Activated T-helper 17 cell treated with anti-CD3 and anti-CD28 coated beads, Interleukin-2, amount 50 U/mL, for 72 hours (primary cell): ENCODE results near the gene C1orf21. TPM values are rescaled to one million over a fixed set of nuclear protein-coding genes. Genes with fewer than 3 reads are reported as not detected.

Experiments
- ATAC-seq: fragments of 150-1000 bp; cut with Tn5 transposase; replicated peaks from 2 replicates; pipeline ENCODE4 v1.10.0; 2021; ENCODE audit warnings: mild to moderate bottlenecking, moderate library complexity
- H3K27ac Mint-ChIP-seq: one replicate; pipeline ENCODE4 v1.8.0; 2022; ENCODE audit warnings: mixed read lengths
- H3K27me3 Mint-ChIP-seq: one replicate; pipeline ENCODE4 v1.8.0; 2022; ENCODE audit warnings: mixed read lengths
- H3K36me3 Mint-ChIP-seq: one replicate; pipeline ENCODE4 v1.8.0; 2022; ENCODE audit warnings: low read depth, mild to moderate bottlenecking, mixed read lengths
- H3K4me1 Mint-ChIP-seq: one replicate; pipeline ENCODE4 v1.8.0; 2022; ENCODE audit warnings: mixed read lengths
- H3K4me3 Mint-ChIP-seq: one replicate; pipeline ENCODE4 v1.8.0; 2022; ENCODE audit warnings: mild to moderate bottlenecking, mixed read lengths
- H3K9me3 Mint-ChIP-seq: one replicate; pipeline ENCODE4 v1.8.0; 2022; ENCODE audit warnings: mixed read lengths
- total RNA-seq, 2 donors: library from RNA; stranded (reverse); gene quantifications; one replicate each; pipeline ENCODE4 v1.2.3, GENCODE V29; 2022

C1orf21 gene
- total RNA-seq, 2 donors from 2014 or later, result 0.95 to 2.8 TPM

GRCh38 chr1:184464757-184465156 is 77.9 kb downstream of the C1orf21 start:
- H3K27me3 Mint-ChIP-seq, result peaks cover 28% of the 10 kb centered on the region
- H3K27ac Mint-ChIP-seq, result no peak overlapping the region
- H3K9me3 Mint-ChIP-seq, result no peaks in the 10 kb centered on the region
- no peak overlapping the region for H3K4me3 Mint-ChIP-seq
- H3K36me3 Mint-ChIP-seq, result no peaks in the 10 kb centered on the region
- H3K4me1 Mint-ChIP-seq, result no peaks in the 10 kb centered on the region
- no peak for ATAC-seq

- Mint-ChIP-seq H3K27ac (no peak overlapping the region), H3K9me3 (no peaks in the 10 kb centered on the region), H3K36me3 (no peaks in the 10 kb centered on the region), H3K4me1 (no peaks in the 10 kb centered on the region), H3K27me3 (peaks cover 30% of the 10 kb centered on the region), H3K4me3 (no peak overlapping the region)
- ATAC-seq, result no peak
These were observed 78.8 kb downstream of the C1orf21 start for GRCh38 chr1:184465489-184466146.

GRCh38 chr1:184467295-184467694 is 80.5 kb downstream of the C1orf21 start:
- Mint-ChIP-seq H3K36me3 (no peaks in the 10 kb centered on the region), H3K9me3 (no peaks in the 10 kb centered on the region), H3K4me1 (no peaks in the 10 kb centered on the region), H3K27me3 (peaks cover 19% of the 10 kb centered on the region), H3K4me3 (no peak overlapping the region), H3K27ac (no peak overlapping the region)
- ATAC-seq, result no peak

GRCh38 chr1:184469396-184469795 is 82.6 kb downstream of the C1orf21 start:
- no peak for ATAC-seq
- Mint-ChIP-seq H3K36me3 (no peaks in the 10 kb centered on the region), H3K27me3 (peaks cover 24% of the 10 kb centered on the region), H3K4me1 (no peaks in the 10 kb centered on the region), H3K9me3 (no peaks in the 10 kb centered on the region), H3K27ac (no peak overlapping the region), H3K4me3 (no peak overlapping the region)

- H3K4me1 Mint-ChIP-seq, result no peaks in the 10 kb centered on the region
- no peaks in the 10 kb centered on the region for H3K36me3 Mint-ChIP-seq
- no peak overlapping the region for H3K4me3 Mint-ChIP-seq
- ATAC-seq, result no peak
- no peaks in the 10 kb centered on the region for H3K9me3 Mint-ChIP-seq
- H3K27ac Mint-ChIP-seq, result no peak overlapping the region
- H3K27me3 Mint-ChIP-seq, result peaks cover 30% of the 10 kb centered on the region
These were observed 84.9 kb downstream of the C1orf21 start for GRCh38 chr1:184471686-184472085.

GRCh38 chr1:184472136-184472535 is 85.3 kb downstream of the C1orf21 start:
- Mint-ChIP-seq H3K4me3 (no peak overlapping the region), H3K27me3 (peaks cover 30% of the 10 kb centered on the region), H3K4me1 (no peaks in the 10 kb centered on the region), H3K27ac (no peak overlapping the region), H3K36me3 (no peaks in the 10 kb centered on the region), H3K9me3 (no peaks in the 10 kb centered on the region)
- no peak for ATAC-seq

GRCh38 chr1:184473176-184473966 is 86.5 kb downstream of the C1orf21 start:
- Mint-ChIP-seq H3K27me3 (peaks cover 25% of the 10 kb centered on the region), H3K9me3 (no peaks in the 10 kb centered on the region), H3K36me3 (no peaks in the 10 kb centered on the region), H3K4me3 (no peak overlapping the region), H3K27ac (no peak overlapping the region), H3K4me1 (no peaks in the 10 kb centered on the region)
- no peak for ATAC-seq

- no peaks in the 10 kb centered on the region for H3K4me1 Mint-ChIP-seq
- no peak overlapping the region for H3K27ac Mint-ChIP-seq
- no peak overlapping the region for H3K4me3 Mint-ChIP-seq
- no peaks in the 10 kb centered on the region for H3K36me3 Mint-ChIP-seq
- ATAC-seq, result no peak
- no peaks in the 10 kb centered on the region for H3K9me3 Mint-ChIP-seq
- peaks cover 27% of the 10 kb centered on the region for H3K27me3 Mint-ChIP-seq
These were observed 89.4 kb downstream of the C1orf21 start for GRCh38 chr1:184476187-184476586.

- Mint-ChIP-seq H3K27me3 (peaks cover 23% of the 10 kb centered on the region), H3K36me3 (no peaks in the 10 kb centered on the region), H3K27ac (no peak overlapping the region), H3K4me3 (no peak overlapping the region), H3K4me1 (no peaks in the 10 kb centered on the region), H3K9me3 (no peaks in the 10 kb centered on the region)
- ATAC-seq, result no peak
These were observed 92.8 kb downstream of the C1orf21 start for GRCh38 chr1:184479435-184480167.

- Mint-ChIP-seq H3K9me3 (no peaks in the 10 kb centered on the region), H3K36me3 (no peaks in the 10 kb centered on the region), H3K27ac (no peak overlapping the region), H3K4me1 (no peaks in the 10 kb centered on the region), H3K4me3 (no peak overlapping the region), H3K27me3 (peaks cover 18% of the 10 kb centered on the region)
- ATAC-seq, result no peak
These were observed 93.9 kb downstream of the C1orf21 start for GRCh38 chr1:184480736-184481135.

- Mint-ChIP-seq H3K4me1 (no peaks in the 10 kb centered on the region), H3K4me3 (no peak overlapping the region), H3K36me3 (no peaks in the 10 kb centered on the region), H3K9me3 (no peaks in the 10 kb centered on the region), H3K27me3 (peaks cover 14% of the 10 kb centered on the region), H3K27ac (no peak overlapping the region)
- no peak for ATAC-seq
These were observed 95.3 kb downstream of the C1orf21 start for GRCh38 chr1:184482136-184482535.

- H3K9me3 Mint-ChIP-seq, result no peaks in the 10 kb centered on the region
- no peaks in the 10 kb centered on the region for H3K4me1 Mint-ChIP-seq
- no peak overlapping the region for H3K4me3 Mint-ChIP-seq
- H3K36me3 Mint-ChIP-seq, result no peaks in the 10 kb centered on the region
- H3K27me3 Mint-ChIP-seq, result peaks cover 13% of the 10 kb centered on the region
- H3K27ac Mint-ChIP-seq, result no peak overlapping the region
- ATAC-seq, result no peak
These were observed 96.4 kb downstream of the C1orf21 start for GRCh38 chr1:184483101-184483683.

- peaks cover 7% of the 10 kb centered on the region for H3K27me3 Mint-ChIP-seq
- H3K9me3 Mint-ChIP-seq, result no peaks in the 10 kb centered on the region
- H3K36me3 Mint-ChIP-seq, result no peaks in the 10 kb centered on the region
- no peak overlapping the region for H3K27ac Mint-ChIP-seq
- no peaks in the 10 kb centered on the region for H3K4me1 Mint-ChIP-seq
- H3K4me3 Mint-ChIP-seq, result no peak overlapping the region
- ATAC-seq, result no peak
These were observed 99.2 kb downstream of the C1orf21 start for GRCh38 chr1:184485751-184486723.
